Stimulated activated CD8-positive, alpha-beta memory T cell treated with anti-CD3 and anti-CD28 coated beads, Interleukin-4, amount 100 ng/mL, for 48 hours (primary cell): ENCODE data around the gene TTLL11.

Experiments used
- DNase-seq: peaks from one replicate; pipeline ENCODE4 v3.0.0-alpha.2; 2020

TTLL11 gene

GRCh38 chr9:121778252-121779225 lies 314.6 kb downstream of the TTLL11 start:
- DNase-seq = no peak

GRCh38 chr9:121776739-121777637 lies 316.1 kb downstream of the TTLL11 start:
- DNase-seq = no peak

- no peak for DNase-seq
These were observed 316.9 kb downstream of the TTLL11 start for GRCh38 chr9:121776001-121776738.

GRCh38 chr9:121774715-121775613 lies 318.1 kb downstream of the TTLL11 start:
- no peak for DNase-seq

GRCh38 chr9:121773954-121774714 lies 319.0 kb downstream of the TTLL11 start:
- no peak for DNase-seq

- DNase-seq = no peak
These were observed 319.7 kb downstream of the TTLL11 start for GRCh38 chr9:121773286-121773953.

- DNase-seq = no peak
These were observed 320.4 kb downstream of the TTLL11 start for GRCh38 chr9:121772600-121773285.
